Measurements from ENCODE around the gene CIB1. TPM values are rescaled to one million over a fixed set of nuclear protein-coding genes. Genes with fewer than 3 reads are reported as not detected.

The CIB1 gene
- total RNA-seq, 4 donors from 2014 or later = 24.2 to 52.6 (median 38.7) TPM

DNA sequence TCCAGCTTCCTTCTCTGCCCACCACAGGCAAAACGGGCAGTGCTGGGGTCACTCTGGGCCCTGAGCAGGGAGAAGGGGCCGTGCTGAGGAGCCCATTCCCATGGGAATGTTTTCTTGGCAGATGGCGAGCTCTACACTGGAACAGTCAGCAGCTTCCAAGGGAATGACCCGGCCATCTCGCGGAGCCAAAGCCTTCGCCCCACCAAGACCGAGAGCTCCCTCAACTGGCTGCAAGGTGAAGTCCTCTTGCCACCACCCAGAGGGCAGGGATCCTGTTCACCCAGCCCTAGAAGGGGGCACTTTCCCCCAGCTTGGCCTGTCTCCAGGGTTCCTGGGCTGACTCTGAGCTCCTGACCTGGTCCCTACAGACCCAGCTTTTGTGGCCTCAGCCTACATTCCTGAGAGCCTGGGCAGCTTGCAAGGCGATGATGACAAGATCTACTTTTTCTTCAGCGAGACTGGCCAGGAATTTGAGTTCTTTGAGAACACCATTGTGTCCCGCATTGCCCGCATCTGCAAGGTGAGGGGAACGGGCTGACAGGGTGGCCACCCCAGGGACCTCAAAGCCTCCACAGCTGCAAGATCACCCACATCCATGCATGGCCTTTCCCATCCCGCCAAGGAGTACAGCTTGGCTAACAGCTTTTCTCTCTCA lies 12.4 kb downstream of the CIB1 start:
- TF ChIP-seq, protein P1, sequence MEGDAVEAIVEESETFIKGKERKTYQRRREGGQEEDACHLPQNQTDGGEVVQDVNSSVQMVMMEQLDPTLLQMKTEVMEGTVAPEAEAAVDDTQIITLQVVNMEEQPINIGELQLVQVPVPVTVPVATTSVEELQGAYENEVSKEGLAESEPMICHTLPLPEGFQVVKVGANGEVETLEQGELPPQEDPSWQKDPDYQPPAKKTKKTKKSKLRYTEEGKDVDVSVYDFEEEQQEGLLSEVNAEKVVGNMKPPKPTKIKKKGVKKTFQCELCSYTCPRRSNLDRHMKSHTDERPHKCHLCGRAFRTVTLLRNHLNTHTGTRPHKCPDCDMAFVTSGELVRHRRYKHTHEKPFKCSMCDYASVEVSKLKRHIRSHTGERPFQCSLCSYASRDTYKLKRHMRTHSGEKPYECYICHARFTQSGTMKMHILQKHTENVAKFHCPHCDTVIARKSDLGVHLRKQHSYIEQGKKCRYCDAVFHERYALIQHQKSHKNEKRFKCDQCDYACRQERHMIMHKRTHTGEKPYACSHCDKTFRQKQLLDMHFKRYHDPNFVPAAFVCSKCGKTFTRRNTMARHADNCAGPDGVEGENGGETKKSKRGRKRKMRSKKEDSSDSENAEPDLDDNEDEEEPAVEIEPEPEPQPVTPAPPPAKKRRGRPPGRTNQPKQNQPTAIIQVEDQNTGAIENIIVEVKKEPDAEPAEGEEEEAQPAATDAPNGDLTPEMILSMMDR (IDR thresholded peaks at IDR 0.05; ENCODE audit: low read depth) = no peak

DNA sequence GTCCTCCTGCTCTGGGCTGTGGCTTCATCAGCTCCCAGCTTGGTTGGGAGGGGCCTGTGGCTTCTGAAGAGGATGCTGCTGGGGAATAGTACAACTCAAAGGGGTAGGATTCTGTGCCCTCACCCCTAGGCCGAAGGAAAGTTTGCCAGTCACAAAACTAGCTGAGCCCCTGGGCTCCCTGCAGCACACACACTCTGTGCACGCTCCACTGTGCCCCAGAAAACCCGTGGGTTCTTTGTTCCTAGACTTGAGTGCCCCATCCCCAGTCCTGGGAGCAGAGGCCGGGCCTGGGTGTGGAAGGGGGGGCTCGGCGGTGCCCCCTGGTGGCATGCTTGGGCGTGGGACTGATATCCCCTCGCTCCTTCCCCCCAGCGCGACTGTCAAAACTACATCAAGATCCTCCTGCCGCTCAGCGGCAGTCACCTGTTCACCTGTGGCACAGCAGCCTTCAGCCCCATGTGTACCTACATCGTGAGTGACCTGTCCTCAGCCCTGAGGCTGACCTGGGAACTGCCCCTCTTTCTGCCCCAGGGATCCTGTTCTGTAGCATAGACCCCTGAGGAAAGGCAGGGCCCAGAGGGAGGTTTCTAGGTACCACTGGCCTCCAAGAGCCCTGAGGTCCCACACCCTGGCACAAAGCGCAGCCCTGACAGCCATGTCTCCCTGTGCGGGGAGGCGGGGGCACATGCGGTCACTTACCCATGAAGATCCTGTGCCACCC lies 14.2 kb downstream of the CIB1 start:
- TF ChIP-seq, protein P1 (IDR thresholded peaks at IDR 0.05; ENCODE audit: low read depth) = no peak

DNA sequence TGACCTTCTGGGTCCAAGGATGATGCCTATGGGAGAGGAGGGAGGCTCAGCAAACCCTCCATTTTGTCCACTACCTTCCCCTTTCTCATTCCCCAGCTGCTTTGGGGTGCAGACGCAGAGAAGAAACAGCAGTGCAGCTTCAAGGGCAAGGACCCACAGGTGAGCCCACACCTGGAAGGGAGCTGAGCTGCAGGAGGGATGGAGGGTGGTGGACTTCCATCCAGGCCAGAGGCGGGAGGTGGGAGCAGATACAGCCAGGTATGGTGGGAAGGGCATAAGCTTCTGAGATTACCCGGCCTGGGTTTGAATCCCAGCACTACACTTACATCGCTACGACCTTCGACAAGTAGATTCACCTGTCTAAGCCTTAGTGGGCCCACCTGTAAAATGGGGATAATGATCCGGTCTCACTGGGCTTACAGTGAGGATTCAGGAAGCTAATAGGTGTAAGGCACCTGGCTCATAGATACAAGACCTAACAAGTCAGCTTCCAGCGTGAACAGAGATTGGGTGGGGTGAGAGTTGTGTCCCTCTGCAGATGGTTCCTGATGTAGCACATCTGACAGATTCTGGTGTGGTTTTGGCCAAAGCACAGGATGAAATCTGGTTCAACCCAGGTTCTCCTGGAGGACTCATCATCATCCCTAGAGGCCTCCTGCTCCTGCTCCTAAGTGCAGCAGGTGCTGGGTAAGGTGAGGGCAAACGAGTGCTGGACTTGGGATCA lies 15.9 kb downstream of the CIB1 start:
- TF ChIP-seq, protein P1 (IDR thresholded peaks at IDR 0.05; ENCODE audit: low read depth) = no peak

DNA sequence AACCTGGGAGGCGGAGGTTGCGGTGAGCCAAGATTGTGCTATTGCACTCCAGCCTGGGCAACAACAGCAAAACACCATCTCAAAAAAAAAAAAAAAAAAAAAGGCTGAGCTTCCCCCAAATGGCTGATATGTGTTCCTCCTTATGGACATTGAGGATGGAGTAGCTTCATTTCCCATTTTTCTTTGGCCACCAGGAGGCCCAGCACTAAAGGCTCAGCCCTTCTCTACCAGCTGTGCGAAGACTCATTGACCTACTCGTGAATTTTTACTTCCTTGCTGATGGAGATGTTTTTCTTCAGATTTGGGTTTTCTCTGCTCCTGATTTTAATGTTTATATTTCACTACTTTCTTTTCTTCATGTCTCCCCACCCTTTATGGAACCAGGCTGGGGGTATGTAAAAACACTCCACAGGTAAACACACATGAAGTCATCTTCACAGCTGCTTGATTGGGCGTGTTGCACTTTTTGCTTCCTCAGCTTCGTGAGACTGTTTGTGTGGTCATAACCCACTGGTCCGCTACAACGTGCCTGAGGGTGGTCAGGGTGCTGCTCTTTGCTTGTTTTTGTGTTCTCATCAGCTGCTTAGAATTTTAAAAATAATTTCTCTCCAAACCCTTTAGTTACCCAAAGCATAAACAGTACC lies 19.1 kb downstream of the CIB1 start:
- TF ChIP-seq, protein P1 (IDR thresholded peaks at IDR 0.05; ENCODE audit: low read depth) = no peak

DNA sequence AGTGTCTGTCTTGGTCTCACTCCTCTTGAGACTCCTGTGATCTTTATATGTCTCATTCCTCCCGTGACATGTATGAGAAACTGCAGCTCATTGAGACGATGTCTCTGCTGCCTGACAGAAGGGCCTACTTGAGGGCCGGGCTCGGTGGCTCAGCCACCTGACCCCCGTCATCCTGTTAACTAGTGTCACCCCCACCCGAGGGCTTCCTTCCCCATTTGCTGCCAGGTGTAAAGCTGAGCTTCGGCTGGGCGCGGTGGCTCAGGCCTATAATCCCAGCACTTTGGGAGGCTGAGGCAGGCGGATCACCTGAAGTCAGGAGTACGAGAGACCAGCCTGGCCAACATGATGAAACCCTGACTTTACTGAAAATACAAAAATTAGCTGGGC lies 19.9 kb downstream of the CIB1 start:
- TF ChIP-seq, protein P1 (IDR thresholded peaks at IDR 0.05; ENCODE audit: low read depth) = no peak

DNA sequence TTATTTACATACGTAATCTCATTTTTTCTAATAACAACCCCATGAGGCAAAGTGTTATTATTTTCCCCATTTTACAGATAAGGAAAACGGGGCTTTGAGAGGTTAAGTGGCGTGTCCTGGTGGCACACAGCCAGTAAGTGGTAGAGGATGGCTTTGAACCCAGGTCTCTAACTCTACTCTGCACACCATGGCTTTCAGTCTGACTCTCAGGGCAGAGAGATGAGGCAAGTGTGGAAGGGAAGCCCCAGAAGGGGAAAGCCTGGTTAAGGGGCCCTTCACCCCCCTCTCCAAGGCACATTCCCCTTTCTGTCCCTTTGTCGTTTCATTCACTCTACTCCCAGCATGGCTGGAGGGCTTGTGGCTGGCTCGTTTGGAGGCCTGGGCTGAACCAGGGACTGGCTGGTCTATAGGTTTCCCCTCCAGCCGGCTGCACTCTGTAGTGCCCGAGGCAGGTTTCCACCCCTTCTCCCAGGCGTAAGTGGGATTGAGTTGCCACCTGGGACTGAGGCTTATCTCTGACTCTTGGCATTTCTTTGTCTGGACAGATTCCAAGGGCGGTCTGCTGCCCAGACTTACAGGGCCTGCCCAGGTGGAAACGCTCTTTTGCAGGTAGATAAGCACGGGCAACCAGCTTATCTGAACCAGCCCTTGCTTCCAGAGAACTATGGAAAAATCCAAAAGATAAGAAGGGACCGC lies 20.5 kb downstream of the CIB1 start:
- TF ChIP-seq, protein P1 (IDR thresholded peaks at IDR 0.05; ENCODE audit: low read depth) = no peak

All from subcutaneous adipose tissue (tissue), 4 donors.